A673 (cell line): ENCODE data around the gene SECTM1.

Experiments
- EZH2 ChIP-seq: fragments of 200-600 bp; sonication (generic); IDR thresholded peaks from 2 replicates; pipeline ENCODE4 v1.6.1; 2017; ENCODE audit warnings: borderline replicate concordance, low read depth, mild to moderate bottlenecking, mixed read lengths, antibody characterized with exemption, low read length; ENCODE audit not compliant: poor library complexity, severe bottlenecking
- TF ChIP-seq, protein P1 (sequence below): fragments of 300-800, 200-600 bp; sonication (generic); conservative IDR thresholded peaks from 2 replicates; pipeline ENCODE4 v1.5.1; 2017; ENCODE audit warnings: low read depth, mild to moderate bottlenecking, antibody characterized with exemption, low read length, moderate library complexity, mixed read lengths

DNA sequence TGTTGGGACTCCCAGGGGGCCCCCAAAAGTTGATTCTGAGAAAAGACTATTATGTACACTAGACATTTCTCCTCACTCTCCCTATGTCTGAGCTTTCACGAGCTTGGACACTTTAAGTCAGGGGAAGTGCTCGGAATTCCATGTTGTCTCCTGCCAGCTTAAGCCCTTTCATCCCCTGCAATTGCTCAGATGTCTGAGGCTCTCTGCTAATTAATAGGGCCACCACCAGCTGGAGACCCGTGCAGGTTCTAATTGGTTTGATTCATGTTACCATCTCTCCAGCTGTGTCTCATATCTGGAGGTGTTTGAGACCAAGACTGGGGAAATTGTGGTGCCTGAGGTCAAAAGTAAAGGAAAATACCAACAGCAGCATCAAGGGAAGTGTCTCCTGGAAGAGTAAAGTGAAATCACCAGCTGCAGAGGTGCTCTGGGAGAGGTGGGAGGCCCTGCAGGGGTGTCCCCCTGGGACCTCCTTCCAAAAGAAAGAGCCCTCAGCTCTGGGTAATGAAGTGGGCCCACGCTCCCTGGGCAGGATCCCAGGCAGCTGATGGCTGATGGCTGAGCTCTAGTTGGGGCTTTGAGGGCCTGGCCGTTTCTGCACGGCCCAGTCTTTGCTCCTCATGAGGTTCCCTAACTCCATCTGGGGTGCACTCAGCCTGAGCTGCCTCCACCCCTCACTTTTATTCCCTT, 32.2 kb upstream of the SECTM1 start:
- TF ChIP-seq, protein P1, sequence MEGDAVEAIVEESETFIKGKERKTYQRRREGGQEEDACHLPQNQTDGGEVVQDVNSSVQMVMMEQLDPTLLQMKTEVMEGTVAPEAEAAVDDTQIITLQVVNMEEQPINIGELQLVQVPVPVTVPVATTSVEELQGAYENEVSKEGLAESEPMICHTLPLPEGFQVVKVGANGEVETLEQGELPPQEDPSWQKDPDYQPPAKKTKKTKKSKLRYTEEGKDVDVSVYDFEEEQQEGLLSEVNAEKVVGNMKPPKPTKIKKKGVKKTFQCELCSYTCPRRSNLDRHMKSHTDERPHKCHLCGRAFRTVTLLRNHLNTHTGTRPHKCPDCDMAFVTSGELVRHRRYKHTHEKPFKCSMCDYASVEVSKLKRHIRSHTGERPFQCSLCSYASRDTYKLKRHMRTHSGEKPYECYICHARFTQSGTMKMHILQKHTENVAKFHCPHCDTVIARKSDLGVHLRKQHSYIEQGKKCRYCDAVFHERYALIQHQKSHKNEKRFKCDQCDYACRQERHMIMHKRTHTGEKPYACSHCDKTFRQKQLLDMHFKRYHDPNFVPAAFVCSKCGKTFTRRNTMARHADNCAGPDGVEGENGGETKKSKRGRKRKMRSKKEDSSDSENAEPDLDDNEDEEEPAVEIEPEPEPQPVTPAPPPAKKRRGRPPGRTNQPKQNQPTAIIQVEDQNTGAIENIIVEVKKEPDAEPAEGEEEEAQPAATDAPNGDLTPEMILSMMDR, result no peak
- TF ChIP-seq EZH2, result no peak
